Measurements from ENCODE around the gene XPNPEP1. TPM values are rescaled to one million over a fixed set of nuclear protein-coding genes. Genes with fewer than 3 reads are reported as not detected.
A peak's percentile ranks its signal among the peaks of the same experiment; 100 is the strongest.

The XPNPEP1 gene
- total RNA-seq = 100 to 1,000 TPM in 2 of 4 donors, 10 to 100 TPM in 2; 77.5 to 109 (median 100) TPM

GRCh38 chr10:109922976-109923921 is at the start of gene XPNPEP1:
XPNPEP1 (minus strand) TSS chr10:109923511; CDS start chr10:109923433, 78 bp downstream.
- 1 to 2% methylated on average over 68 to 98 of the region's 105 CpGs for WGBS, 2 donors
- peak within 1 kb of the TSS; percentile 87 for H3K4me3 ChIP-seq (ENCODE audit: low read depth, poor library complexity, severe bottlenecking)
- peak; percentile 81 to 97 for DNase-seq (ENCODE audit: low spot score in 2 of 2)
- TF ChIP-seq, protein P1, sequence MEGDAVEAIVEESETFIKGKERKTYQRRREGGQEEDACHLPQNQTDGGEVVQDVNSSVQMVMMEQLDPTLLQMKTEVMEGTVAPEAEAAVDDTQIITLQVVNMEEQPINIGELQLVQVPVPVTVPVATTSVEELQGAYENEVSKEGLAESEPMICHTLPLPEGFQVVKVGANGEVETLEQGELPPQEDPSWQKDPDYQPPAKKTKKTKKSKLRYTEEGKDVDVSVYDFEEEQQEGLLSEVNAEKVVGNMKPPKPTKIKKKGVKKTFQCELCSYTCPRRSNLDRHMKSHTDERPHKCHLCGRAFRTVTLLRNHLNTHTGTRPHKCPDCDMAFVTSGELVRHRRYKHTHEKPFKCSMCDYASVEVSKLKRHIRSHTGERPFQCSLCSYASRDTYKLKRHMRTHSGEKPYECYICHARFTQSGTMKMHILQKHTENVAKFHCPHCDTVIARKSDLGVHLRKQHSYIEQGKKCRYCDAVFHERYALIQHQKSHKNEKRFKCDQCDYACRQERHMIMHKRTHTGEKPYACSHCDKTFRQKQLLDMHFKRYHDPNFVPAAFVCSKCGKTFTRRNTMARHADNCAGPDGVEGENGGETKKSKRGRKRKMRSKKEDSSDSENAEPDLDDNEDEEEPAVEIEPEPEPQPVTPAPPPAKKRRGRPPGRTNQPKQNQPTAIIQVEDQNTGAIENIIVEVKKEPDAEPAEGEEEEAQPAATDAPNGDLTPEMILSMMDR (IDR thresholded peaks at IDR 0.05) = no peak
- TF ChIP-seq POLR2A (IDR thresholded peaks at IDR 0.05) = peak in 1 of 2 donors; percentile 23
- intact Hi-C loops (cut with DNase I; ENCODE audit: low total_unique reads) = no loop called here

GRCh38 chr10:109972372-109973001 is 49.2 kb upstream of the XPNPEP1 start:
- no peak for DNase-seq (ENCODE audit: low spot score in 2 of 2)
- no peak overlapping the region for H3K4me3 ChIP-seq (ENCODE audit: low read depth, poor library complexity, severe bottlenecking)
- intact Hi-C loops (cut with DNase I; ENCODE audit: low total_unique reads) = no loop called here
- WGBS, 2 donors = 67 to 89% methylated on average over 2 of the region's 2 CpGs
- TF ChIP-seq, protein P1 (IDR thresholded peaks at IDR 0.05) = no peak
- TF ChIP-seq POLR2A (IDR thresholded peaks at IDR 0.05) = no peak

DNA sequence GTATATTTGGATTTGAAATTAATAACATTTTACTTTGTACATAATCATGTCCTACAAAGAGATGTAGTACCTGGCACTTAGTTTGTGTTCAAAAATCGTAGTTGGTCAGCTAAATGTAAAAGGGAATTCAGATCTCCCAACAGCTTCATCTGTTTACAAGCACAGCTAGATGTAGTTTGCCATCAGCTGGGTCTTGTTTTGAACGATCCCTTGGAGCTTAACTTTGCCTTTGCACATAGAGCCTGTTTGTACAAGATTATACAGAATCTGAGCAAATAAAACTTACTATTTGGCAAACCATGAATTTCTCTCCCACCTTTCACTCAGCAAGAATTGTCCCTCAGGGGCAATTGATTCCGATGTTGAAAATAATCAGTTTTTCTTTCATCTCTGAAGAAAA is 48.3 kb upstream of the XPNPEP1 start:
- intact Hi-C loops (cut with DNase I; ENCODE audit: low total_unique reads) = loop anchor here (2.0 kb wide), 1 partner anchor 521 kb away; no protein-coding TSS in a partner anchor
- TF ChIP-seq, protein P1 (IDR thresholded peaks at IDR 0.05) = no peak
- no peak for TF ChIP-seq POLR2A (IDR thresholded peaks at IDR 0.05)
- WGBS, 2 donors = 56 to 60% methylated on average over 3 of the region's 3 CpGs
- no peak overlapping the region for H3K4me3 ChIP-seq (ENCODE audit: low read depth, poor library complexity, severe bottlenecking)
- DNase-seq (ENCODE audit: low spot score in 2 of 2) = no peak

- no peak overlapping the region for H3K4me3 ChIP-seq (ENCODE audit: low read depth, poor library complexity, severe bottlenecking)
- intact Hi-C loops (cut with DNase I; ENCODE audit: low total_unique reads) = loop anchor here (2.0 kb wide), 1 partner anchor 523 kb away; no protein-coding TSS in a partner anchor
- no peak for TF ChIP-seq POLR2A (IDR thresholded peaks at IDR 0.05)
- TF ChIP-seq, protein P1 (IDR thresholded peaks at IDR 0.05) = no peak
- no peak for DNase-seq (ENCODE audit: low spot score in 2 of 2)
- 75 to 76% methylated on average over 8 of the region's 8 CpGs for WGBS, 2 donors
These were observed 46.5 kb upstream of the XPNPEP1 start for GRCh38 chr10:109969760-109970346.

GRCh38 chr10:109968953-109969759 is 45.8 kb upstream of the XPNPEP1 start:
- no peak for TF ChIP-seq POLR2A (IDR thresholded peaks at IDR 0.05)
- TF ChIP-seq, protein P1 (IDR thresholded peaks at IDR 0.05) = no peak
- intact Hi-C loops (cut with DNase I; ENCODE audit: low total_unique reads) = no loop called here
- no peak for DNase-seq (ENCODE audit: low spot score in 2 of 2)
- H3K4me3 ChIP-seq (ENCODE audit: low read depth, poor library complexity, severe bottlenecking) = no peak overlapping the region
- 66 to 87% methylated on average over 14 of the region's 14 CpGs for WGBS, 2 donors

Measured in lower leg skin (tissue), 4 donors.